GM20000 (cell line): ENCODE measurements around the gene C16orf90.

Experiments
- DNase-seq: peaks from one replicate; pipeline ENCODE4 v3.0.0; 2012; ENCODE audit warnings: low spot score
- TF ChIP-seq, protein P1 (sequence below): IDR thresholded peaks from 2 replicates; pipeline ENCODE4 v1.5.1; 2012; ENCODE audit warnings: mild to moderate bottlenecking, control low read depth; ENCODE audit errors: extremely low read depth, missing control alignments

The C16orf90 gene

DNA sequence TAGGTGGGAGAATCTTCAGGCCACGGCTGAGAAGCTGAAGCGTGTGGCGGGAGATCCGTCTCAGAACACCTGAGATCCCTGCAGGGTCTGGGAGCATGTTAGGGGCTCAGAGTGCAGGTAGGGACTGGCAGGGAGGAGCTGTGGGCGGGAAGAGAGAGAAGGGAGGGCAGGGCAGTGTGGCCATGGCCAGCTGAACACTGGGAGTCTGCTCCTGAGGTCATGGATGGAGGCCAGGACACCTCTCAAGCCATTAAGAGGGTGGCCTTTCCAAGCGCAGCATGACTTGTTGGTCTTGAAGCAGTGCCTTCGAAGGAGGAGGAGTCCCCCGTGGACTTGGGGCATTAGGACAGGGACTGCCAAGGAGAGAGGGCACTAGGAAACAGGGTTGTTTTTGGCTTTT, 28.1 kb downstream of the C16orf90 start:
- TF ChIP-seq, protein P1, sequence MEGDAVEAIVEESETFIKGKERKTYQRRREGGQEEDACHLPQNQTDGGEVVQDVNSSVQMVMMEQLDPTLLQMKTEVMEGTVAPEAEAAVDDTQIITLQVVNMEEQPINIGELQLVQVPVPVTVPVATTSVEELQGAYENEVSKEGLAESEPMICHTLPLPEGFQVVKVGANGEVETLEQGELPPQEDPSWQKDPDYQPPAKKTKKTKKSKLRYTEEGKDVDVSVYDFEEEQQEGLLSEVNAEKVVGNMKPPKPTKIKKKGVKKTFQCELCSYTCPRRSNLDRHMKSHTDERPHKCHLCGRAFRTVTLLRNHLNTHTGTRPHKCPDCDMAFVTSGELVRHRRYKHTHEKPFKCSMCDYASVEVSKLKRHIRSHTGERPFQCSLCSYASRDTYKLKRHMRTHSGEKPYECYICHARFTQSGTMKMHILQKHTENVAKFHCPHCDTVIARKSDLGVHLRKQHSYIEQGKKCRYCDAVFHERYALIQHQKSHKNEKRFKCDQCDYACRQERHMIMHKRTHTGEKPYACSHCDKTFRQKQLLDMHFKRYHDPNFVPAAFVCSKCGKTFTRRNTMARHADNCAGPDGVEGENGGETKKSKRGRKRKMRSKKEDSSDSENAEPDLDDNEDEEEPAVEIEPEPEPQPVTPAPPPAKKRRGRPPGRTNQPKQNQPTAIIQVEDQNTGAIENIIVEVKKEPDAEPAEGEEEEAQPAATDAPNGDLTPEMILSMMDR: no peak
- DNase-seq: no peak

DNA sequence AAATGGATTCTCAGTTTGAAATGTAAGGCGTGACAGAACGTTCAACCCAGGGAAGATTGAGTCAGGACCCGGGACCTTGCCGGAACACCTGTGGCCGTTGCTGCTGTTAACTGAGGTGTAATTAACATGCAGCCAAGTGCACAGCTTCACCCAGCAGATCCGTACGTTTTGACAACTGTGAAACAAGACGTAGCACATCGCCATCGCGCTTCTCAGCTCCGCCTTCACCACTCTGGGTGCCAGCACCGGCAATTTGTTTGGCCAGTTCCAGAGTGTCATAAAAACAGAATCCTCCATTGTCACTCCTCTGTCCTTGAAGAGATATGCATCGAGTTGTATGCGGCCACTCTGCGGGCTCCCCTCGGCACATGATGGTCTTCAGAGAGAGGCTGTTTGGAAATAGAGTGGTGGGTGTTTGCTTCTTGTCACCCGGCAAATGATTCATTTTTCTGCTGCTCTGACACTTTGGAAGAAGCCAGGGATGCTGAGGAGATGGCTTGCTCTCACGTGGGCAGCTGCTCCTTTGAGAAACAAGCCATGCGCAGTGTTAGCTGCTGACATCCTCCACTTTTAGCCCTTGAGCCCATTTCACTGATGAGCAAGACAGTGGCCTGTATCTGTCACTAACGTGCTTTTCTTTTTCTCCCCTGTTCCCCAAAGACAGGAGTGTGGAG, 29.2 kb downstream of the C16orf90 start:
- TF ChIP-seq, protein P1: no peak
- no peak for DNase-seq

DNA sequence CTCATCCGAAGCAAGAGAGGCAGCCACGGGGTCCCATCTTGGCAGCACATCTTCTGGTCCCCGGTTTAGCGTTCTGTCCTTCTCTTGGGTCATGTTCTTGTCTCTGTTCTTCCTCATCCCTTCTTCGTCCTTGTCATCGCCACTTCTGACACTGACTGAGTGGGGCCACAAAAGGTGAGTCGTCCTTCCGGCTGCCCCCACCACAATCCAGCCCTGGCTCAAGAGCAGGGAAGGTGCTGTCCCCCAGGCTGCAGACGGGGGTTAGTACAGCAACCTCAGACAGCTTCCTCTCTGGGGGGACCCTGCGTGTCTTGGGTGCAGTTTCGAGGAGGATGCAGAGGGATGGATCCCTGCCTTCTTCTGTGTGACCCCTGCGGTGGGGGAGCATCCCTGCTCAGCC, 30.0 kb downstream of the C16orf90 start:
- TF ChIP-seq, protein P1: no peak
- no peak for DNase-seq

DNA sequence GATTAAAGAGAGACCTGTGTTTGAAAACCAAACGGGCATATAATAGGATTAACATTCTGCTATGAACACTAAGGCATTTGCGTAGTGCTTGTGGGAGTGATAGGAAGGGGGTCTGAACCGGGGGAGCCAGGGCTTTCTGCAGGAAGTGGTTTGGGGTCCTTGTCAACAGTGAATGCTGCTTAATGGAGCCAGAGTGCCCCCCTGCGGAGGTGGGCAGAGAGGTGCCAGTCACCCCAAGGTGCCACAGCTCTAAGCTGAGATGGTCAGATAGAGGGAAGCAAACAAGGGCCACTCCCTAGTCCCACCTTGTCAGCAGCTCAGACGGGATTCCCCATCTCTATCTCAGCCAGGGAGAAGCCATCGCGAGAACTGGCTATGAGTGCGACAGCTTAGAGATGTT, 34.1 kb downstream of the C16orf90 start:
- no peak for DNase-seq

DNA sequence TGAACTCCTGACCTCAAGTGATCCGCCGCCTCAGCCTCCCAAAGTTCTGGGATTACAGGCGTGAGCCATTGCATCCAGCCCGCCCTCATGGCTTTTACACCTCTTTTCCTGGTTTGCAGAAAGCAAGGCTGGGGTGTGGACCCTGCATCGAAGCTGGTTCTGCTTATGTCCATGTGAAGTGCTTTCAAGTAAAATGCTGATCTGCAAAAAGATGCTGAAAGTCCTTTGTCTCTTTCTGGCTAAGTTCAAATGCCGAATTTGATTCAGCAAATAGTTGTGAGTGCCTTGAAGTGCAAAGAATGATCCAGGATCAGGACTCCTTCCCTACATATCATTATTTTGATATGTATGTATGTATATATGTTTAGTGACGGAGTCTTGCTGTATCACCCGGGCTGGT, 34.7 kb downstream of the C16orf90 start:
- DNase-seq: no peak
- TF ChIP-seq, protein P1: no peak

More for the DNA sequence above, 34.1 kb downstream of the C16orf90 start:
- TF ChIP-seq, protein P1: peak; percentile 24

DNA sequence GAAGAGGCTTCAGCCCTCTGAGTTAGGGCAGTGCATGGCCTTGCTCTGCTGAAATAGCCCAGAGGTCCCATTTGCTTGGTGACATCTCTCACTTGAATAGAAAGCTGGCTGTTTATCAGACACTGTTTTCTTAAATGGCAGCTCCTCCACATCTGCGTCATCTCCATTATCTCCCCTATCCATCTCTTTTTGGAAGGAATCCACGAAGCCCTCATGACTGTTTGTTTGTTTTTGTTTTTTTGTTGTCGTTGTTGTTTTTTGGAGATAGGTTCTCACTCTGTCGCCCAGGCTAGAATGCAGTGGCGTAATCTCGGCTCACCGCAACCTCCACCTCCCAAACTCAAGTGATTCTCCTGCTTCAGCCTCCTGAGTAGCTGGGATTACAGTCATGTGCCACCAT, 35.2 kb downstream of the C16orf90 start:
- TF ChIP-seq, protein P1: no peak
- DNase-seq: no peak

DNA sequence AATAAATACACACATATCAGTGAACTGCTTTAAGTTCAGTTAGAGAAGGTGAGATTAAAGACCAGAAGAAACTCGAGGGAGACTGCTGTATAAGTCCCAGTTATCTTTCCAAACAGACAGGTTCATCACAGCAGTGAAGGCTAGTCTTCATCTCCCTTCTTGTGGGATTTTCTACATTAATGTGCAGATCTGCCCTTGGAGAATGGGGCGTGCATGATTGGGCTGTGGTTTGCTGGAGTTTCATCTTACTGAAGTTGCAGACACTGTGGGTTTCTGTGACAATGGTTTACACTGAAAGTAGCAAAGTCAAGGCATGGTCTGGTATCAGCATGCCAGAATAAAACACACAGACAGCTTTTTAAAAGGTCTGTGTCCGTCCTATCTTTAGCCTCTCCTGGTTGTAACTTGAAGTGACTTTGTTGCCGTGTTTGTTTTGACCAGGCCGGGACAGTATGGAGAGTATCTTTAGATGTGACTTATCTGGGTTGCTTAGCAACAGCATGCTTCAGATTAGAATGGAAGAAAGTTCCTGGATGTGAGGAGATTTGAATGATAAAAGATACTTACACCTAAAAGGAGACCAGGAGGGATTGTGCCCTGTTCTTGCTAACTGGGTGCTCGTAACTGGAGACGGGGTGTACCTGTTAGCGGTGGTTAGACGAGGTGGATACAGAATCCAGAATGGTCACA, 35.7 kb downstream of the C16orf90 start:
- TF ChIP-seq, protein P1: no peak
- DNase-seq: no peak
